HuH-7 (cell line): ENCODE measurements around the gene PRDM10.
"Not testable (repeated sequence)": the region's sequence is repeated elsewhere in the genome, so short reads cannot be mapped to it uniquely, and the experiment has no call there.

Source experiments
- DNase-seq: peaks from one replicate; pipeline ENCODE4 v3.0.0; 2011; ENCODE audit warnings: low spot score

Gene PRDM10

DNA sequence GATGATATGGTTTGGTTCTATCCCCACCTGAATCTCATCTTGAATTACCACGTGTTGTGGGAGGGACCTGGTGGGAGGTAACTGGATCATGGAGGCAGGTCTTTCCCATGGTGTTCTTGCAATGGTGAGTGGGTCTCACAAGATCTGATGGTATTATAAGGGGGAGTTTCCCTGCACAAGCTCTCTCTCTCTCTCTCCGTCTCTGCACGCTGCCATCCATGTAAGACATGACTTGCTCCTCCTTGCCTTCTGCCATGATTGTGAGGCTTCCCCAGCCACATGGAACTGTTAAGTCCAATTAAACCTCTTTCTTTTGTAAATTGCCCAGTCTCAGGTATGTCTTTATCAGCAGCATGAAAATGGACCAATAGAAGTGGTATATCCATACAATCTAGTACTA is 13.2 kb upstream of the PRDM10 start:
- DNase-seq, result not testable (repeated sequence)

DNA sequence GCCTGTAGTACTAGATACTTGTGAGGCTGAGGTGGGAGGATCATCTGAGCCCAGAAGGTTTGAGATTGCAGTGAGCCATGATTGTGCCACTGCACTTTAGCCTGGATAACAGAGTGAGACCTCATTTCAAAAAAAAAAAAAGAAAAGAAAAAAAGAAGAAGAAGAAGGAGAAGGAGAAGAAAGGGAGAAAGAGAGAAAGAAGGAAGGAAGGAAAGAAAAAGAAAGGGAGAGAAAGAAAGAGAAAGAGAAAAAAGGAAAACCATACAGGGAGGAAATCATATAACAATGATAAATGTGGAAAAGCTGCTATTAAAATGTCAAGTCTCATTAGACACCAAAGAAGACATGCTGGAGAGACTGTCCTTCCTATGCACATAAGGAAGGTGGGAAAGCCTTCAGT is 5.7 kb upstream of the PRDM10 start:
- no peak for DNase-seq

DNA sequence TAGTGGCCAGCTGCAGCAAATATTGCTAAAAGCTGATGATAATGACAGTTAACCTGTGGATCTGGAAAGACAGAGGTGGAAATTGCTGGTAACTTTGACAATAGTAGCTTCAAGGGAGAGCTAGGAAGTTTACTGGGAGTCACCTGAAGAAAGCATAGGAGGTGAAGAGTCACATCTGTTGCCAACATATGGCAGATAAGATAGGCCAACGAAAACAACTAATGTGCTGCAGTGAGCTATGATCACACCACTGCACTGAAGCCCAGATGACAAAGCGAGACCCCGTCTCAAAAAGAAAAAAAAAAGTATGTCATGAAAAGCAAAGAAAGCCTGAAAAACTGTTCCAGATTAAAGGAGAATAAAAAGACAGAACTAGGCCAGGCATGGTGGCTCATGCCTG is 4.3 kb upstream of the PRDM10 start:
- DNase-seq, result no peak

DNA sequence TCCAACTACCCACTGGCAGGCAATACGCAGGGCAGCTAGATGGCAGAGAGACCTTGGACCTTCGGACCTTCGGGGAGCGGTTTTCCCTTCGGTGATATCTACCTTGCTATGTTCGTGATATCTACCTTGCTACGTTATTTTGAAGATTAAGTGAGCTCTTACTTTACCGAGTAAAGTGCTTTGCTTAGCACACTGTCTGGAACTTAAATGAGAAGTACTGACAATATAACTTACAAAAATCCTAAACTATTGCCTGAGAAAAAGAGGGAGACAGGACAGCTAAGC is 1.0 kb upstream of the PRDM10 start:
- no peak for DNase-seq

DNA sequence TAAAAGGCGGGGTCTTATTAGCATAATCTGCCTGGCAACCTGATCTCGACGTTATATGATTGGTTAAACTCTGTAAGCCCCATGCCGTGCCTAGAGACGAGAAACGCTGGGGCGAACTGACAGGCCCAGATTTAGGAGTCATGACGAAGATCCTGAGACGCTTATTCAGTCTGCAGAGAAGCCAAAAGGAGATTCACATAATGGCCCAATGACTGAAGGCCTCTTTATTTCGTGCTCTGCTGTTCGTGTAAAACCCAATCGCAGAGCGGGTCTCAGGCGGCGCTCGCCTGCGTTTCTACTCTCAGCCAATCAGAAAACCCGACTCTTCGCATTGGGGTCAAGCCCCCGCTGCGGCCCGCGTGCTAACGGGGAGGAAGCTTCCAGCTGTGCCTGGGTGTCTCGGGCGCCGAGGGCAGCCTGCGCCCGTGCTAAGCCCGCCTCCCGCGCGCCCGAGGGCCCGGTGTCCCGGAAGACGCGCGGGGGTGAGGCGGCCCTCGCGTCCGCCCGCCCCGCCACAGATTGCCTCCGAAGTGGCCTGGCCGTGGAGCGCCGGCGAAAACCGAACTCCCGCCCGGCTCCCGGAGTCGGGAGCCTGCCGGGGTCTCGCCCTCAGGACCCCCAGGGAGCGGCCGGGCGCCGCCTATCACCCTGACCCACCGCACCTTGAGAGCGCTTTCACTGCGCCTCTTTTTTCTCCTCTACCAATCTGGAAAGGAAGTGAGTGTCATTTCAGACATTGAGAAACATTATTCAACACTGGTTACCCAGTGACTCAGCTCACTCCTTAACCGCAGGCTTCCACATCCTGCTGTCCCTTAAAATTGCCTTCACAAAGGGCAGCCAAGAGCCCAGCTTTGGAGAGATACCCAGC is 446 bp upstream of the PRDM10 start:
- peak; percentile 98 for DNase-seq

DNA sequence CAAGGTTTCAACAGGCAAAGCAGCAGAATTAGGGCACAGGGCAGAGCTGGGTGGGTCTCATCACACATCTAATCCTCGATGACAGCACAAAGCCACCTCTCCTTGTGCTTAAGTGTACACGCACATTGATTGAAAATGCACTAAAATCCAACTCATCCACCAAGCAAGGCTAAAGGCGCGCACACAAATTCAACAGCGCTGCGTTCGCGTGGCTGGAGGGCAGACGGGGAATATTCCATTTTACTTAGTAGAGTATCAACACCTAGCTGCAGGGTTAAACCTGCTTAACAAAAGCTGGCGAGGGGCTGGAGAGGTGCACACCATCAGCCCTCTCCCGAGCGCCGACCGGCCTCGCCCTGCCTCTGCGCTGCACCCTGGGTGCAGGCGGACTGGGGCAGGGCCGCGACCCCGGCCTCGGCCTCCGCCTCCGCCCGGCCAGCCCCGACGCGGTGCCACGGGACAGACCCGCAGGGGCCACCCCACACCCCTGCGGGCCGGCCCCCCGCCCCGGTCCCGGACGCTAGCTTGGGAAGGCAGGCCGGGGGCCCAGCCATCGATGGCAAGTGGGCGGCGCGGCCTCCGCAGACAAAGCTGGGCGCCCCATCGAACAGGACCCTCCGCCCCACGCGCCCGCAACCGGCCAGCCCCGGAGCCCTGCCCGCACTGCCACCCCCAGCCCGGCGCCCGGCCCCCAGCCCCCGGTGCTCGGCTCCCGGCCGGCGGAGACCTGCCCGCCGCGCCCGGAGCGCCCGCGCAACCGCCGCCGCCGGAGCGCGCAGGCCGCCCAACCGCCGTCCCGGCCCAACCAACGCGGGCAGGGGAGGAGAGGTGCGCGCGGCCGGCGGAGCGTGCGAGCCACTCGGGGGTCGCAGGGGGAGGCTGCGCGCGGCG is 929 bp downstream of the PRDM10 start:
- no peak for DNase-seq

GRCh38 chr11:130000552-130001176 is 2.0 kb downstream of the PRDM10 start:
- no peak for DNase-seq

DNA sequence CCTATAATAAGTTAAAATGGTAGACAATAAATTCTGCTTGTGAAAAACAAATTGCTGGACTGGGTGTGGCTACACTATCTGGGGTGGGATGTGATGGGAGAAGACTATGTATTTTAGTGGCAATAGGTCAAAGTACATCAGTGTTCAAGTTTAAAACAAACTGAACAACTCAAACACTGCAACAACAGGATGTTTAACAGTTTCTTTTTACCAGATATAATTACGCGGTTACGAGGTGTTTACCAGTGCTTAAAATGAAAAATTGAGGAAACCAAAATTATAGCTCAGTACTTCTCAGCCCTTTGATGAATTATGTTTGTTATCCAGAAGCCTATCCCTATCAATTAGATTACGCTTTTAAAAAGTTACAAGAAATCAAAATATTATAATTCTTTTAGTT is 3.2 kb downstream of the PRDM10 start:
- peak; percentile 75 for DNase-seq

DNA sequence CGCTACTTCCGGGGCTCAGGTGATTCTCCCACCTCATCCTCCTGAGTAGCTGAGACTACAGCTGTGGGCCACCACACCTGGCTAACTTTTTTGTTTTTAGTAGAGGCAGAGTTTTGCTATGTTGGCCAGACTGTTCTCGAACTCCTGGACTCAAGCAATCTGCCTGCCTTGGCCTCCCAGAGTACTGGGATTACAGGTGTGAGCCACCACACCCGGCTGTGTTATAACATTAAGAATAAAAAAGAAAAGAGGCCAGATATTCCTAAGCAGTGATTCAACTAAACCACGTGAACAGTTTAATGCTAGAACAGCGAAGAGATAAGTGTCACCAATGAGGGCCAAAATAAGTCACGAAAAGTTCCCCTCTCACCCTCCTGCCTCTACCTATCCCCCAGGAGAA is 3.7 kb downstream of the PRDM10 start:
- DNase-seq, result no peak

DNA sequence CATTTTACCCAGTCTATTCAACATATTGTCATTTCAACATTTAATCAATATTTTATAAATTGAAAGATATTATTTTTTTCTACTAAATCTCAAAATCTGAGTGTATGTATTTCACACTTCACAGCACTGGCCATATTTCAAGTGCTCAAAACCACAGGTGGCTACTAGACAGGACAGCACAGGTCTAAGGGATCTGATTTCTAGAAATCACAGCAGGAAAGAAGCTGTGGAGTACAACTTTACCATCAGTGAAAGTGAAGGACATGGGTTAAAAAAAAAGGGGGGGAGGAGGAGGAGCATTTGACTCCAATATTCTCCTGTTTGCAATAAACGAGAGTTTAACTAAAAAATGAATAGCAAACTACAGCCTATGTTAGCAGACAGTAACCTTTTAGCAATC is 4.5 kb downstream of the PRDM10 start:
- no peak for DNase-seq

GRCh38 chr11:129997513-129997912 is 5.1 kb downstream of the PRDM10 start:
- no peak for DNase-seq

DNA sequence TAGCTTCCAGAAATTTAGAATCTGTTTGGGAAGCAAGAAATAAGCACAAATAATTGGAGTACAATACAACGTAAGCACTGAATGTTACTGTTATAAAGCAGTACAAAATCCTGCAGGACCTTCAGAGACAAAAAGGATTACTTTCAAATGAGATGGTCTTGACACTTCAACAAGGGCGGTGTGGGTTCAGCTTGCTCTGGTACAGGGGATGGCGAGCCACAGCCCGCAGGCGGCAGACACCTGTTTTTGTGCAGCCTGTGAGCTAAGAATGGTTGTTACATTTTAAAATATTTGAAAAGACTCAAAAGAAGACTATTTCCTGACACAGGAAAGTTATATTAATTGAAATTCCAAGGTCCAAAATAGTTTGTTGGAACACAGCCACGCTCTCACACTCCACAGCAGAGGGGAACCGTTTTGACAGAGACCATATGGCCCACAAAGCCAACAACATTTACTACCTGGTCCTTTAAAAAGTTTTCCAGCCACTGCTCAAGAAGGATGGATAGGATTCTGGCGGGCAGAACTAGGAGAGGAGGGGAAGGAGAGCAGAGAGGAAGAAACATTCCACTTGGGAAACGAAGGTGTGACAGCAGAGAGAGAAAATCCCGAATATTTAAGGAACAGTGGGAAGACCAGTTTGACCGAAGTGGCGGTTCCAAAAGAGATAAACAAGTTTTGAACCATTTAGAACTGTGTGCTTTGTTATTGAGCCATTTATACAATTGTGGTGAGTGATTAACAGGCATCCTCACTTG is 6.3 kb downstream of the PRDM10 start:
- no peak for DNase-seq

DNA sequence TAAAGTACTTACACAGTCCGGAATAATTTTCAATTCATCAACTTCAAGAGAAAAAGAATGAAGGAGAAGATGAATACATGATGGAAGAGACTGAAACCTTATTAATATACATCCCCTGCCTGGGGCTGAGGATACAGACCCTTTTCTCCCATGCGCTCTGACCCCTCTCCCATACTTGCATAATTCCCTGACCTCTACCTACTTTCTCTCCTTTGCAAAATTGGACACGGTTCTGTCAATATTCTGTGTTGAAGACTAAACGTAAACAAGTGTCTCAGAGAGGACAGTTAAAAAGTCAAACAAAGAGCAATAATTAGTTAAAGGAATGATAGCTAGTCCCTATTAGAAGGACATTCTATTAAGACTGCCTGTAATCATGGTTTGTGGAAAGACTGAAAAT is 7.5 kb downstream of the PRDM10 start:
- DNase-seq, result no peak

DNA sequence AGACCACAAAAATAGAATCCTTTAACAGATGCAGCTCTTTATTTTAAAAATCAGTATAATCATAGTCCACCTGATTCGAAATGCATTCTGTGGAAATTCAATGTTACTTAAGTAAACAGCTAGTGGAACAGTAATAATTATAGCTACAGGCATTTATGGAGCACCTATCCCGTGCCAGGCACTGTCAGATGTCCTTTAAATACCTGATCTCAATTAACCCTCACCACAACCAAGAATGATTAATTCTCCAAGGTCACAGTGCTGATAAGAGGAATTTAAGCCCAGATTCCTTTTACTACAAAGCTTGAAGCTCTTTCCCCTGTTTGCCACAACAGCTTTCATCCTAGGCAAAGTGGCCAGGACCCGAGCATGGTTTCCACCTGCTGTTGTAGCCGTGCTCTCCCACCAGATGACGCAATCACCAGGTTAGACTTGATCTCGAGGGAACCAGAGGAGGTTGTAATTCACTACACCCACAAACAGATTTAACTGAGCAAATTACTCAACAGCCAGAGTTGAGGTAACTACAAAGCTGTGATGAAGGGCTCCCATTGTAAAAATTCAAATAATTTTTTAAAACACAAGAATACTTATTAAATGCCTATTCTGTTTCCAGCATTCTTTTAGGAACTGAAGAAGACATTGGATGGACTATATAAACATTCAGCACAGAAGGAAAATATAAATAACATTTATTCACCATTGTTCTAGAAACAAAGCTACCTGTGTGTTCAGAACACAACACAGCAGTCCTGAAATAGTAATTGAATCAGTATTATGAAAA is 10.3 kb downstream of the PRDM10 start:
- DNase-seq, result peak; percentile 74

DNA sequence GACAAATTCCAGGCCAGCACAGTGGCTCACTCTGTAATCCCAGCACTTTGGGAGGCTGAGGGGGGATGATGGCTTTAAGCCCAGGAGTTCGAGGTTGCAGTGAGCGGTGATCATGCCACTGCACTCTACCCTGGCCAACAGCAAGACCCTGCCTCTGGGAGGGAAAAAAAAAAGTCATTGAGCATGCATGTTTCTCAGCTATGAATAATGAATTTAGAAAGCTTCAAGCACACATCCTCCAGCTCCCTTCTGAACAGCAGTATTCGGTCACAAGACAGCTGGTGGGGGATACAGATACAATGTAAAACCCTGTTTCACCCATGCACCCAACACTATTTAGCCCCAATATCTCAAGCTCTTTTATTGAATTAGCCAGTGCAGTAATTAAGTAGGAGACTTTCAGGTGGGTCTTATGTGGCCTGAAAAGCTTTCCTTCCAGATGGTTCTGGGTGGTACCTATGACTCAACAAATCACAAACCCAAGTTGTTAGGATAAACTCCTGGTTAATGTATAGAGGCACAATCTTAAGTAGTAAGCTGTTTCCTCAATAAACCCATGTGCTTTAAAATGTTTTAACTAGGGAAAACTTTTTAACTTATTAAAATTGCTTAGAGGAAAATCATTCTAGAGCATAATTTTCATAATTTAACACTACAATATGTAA is 13.4 kb downstream of the PRDM10 start:
- DNase-seq, result no peak

DNA sequence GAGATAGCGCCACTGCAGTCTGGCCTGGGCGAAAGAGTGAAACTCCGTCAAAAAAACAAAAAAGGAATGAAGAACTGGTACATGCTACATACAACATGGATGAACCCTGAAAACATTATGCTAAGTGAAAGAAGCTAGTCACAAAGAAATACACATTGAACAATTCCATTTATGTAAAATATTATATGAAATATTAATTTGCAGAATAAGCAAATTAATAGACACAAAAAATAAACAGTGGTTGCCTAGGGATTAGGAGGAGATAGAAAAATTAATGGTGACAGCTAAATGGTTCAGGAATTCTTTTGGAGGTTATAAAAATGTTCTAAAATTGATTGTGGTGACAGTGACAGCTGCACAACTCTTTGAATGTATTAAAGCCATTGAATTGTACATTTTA is 14.7 kb downstream of the PRDM10 start:
- DNase-seq, result no peak

DNA sequence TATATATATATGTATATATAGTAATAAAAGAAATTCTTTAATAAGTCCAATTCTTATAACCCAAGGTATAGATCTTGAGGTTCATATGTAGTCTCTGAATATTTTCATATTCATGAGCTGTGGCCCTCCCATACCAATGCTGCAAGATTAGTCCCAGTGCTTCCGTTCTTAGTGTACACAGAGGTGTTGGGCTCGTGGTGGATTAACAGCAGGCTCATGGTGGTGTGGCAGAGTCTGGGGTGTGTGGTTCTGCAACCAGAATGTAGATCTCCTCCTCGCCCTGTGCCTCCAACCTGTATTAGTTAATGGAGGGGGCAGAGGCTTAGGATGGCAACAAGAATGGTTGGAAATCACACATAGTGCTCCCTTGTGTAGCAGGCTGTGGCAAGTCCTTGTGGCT is 16.8 kb downstream of the PRDM10 start:
- no peak for DNase-seq

DNA sequence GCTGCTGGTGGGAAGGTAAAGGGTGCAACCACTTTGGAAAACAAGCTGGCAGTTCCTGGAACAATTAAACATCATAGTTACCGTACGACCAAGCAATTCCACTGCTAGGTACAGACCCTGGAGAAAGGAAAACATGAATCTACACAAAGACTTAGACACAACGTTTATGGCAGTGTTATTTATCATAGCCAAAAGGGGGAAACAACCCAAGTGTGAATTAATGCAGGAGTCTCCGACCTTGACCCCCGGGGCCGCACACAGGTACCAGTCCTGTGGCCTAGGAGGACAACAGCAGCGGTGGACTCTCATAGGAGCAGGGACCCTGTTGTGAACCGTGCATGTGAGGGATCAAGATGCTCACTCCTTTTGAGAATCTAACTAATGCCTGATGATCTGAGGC is 22.5 kb downstream of the PRDM10 start:
- DNase-seq, result no peak

GRCh38 chr11:129979046-129979605 is 23.5 kb downstream of the PRDM10 start:
- DNase-seq, result no peak

DNA sequence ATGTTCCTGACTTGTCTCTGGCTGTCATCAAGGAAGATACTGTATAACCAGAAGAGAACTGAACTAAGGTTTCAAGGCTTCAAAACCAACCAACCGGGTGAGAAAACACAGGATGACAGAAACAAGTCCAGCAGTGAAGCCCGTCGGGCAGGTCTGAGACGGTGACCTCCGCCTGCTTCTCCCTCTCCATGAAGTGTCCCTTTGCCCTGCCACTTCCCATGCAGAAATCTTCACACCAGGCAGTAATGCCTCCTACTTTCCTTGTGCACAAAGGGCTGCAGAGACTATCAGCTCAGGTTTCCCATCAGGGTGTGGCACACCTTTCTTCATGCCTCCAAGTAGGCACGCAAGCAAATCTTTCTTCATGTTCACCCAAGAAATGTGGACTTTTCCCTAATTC is 24.2 kb downstream of the PRDM10 start:
- no peak for DNase-seq

DNA sequence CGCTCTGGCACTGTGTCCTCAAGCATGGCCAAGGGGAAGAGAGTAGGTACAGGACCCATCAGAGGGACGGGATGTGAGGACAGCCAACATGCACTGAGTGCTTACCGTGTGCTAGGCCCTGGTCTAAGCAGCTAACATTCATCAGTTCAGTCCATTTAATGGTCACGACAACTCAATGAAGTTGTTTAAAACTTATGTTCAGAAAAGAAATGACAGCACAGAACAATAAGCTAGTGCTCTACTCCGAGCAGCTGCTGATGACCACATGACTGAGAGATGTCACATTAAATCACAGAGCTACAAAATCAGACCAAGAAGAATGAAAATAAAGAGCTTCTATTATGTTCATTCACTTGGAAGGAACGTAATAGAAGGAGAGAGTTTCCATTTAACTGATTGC is 26.3 kb downstream of the PRDM10 start:
- DNase-seq, result no peak
